ENCODE results near the gene CYP39A1.
A peak's percentile ranks its signal among the peaks of the same experiment; 100 is the strongest.

The CYP39A1 gene

GRCh38 chr6:46509063-46509462 is 143.6 kb downstream of the CYP39A1 start:
- DNase-seq: no peak

GRCh38 chr6:46507426-46507825 is 145.2 kb downstream of the CYP39A1 start:
- DNase-seq: no peak

GRCh38 chr6:46505693-46506512 is 146.7 kb downstream of the CYP39A1 start:
- no peak for DNase-seq

GRCh38 chr6:46504242-46504641 is 148.4 kb downstream of the CYP39A1 start:
- DNase-seq: no peak

- DNase-seq: no peak
Observed at GRCh38 chr6:46502486-46503119, 150.0 kb downstream of the CYP39A1 start.

GRCh38 chr6:46501136-46502089 is 151.2 kb downstream of the CYP39A1 start:
- DNase-seq: peak; percentile 19

- DNase-seq: no peak
Observed at GRCh38 chr6:46500382-46500781, 152.2 kb downstream of the CYP39A1 start.

Measured in inflammatory macrophage treated with lipopolysaccharide for 4 hours (primary cell).